Esophagus squamous epithelium (tissue), 4 donors: ENCODE results near the gene HPN.

ENCODE experiments used
- POLR2A ChIP-seq, 4 donors: fragments of 450-650 bp; IDR thresholded peaks; one replicate each; pipeline ENCODE4 v1.6.1; 2017; ENCODE audit warnings: antibody characterized with exemption in 4 of 4, mild to moderate bottlenecking in 4 of 4, moderate library complexity in 3 of 4
- TF ChIP-seq, protein P1 (sequence below), 6 experiments: fragments of 450-650 bp in 4 of 6; fragments of 200-600 bp in 2 of 6; sonication (generic) in 2 of 6; IDR thresholded peaks; one replicate each; pipeline ENCODE4 v1.5.1; 2016 to 2019; ENCODE audit warnings: antibody characterized with exemption in 6 of 6, mild to moderate bottlenecking in 4 of 6, moderate library complexity in 4 of 6

DNA sequence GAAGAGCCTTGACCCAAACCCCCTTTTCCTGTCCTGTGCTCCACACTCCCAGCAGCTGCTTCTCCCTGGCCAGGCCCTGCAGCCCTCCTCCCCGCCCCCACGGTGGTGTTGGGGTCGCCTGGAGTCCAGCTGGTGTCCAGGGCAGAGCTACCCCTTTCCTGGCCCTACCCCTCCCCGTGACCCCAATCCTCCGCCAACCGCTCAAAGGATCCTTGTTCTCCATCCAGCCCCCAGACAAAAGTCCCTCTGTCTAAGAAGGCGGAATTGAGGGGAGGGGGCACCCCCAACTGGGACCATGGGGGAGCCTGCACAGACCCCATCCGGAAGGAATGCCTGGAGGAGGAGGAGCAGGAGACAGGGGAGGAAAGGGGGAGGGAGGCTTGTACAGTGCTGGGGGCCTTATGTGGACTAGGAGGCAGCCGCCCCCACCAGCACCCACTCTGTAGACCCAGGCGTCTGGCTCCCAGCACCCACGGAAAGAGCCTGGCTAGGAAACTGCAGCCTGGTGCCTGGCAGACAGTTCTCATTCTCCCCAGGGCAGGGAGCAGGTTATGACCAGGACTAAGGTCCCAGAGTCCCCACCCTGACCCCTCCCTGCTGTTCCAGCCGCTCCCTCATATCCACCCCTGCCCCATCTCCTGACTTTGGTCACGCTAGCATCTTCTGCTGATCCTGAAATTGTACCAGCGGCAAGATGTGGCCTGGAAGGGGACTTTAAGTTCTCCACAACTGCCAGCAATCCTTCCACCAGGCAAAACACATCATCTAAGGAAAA lies 73.8 kb downstream of the HPN start, which contains the start of gene FXYD3:
- TF ChIP-seq, protein P1, sequence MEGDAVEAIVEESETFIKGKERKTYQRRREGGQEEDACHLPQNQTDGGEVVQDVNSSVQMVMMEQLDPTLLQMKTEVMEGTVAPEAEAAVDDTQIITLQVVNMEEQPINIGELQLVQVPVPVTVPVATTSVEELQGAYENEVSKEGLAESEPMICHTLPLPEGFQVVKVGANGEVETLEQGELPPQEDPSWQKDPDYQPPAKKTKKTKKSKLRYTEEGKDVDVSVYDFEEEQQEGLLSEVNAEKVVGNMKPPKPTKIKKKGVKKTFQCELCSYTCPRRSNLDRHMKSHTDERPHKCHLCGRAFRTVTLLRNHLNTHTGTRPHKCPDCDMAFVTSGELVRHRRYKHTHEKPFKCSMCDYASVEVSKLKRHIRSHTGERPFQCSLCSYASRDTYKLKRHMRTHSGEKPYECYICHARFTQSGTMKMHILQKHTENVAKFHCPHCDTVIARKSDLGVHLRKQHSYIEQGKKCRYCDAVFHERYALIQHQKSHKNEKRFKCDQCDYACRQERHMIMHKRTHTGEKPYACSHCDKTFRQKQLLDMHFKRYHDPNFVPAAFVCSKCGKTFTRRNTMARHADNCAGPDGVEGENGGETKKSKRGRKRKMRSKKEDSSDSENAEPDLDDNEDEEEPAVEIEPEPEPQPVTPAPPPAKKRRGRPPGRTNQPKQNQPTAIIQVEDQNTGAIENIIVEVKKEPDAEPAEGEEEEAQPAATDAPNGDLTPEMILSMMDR (IDR thresholded peaks at IDR 0.05) = no peak
- TF ChIP-seq POLR2A (IDR thresholded peaks at IDR 0.05) = peak in 1 of 4 donors; percentile 35
